Stomach (tissue), 9 donors: ENCODE results near the gene SNF8. TPM values are rescaled to one million over a fixed set of nuclear protein-coding genes. Genes with fewer than 3 reads are reported as not detected.

Experiments used
- DNase-seq, 2 donors: peaks; one replicate each; pipeline versions ENCODE4 v3.0.0 to v3.0.0-alpha.2; 2013 to 2019
- H3K27ac ChIP-seq, 5 donors: fragments of 200-600 bp in 4 of 5; sonication (generic) in 4 of 5; one replicate each; pipeline ENCODE4 v1.5.1; 2013 to 2019; ENCODE audit warnings: mild to moderate bottlenecking in 1 of 5, moderate library complexity in 1 of 5
- H3K27me3 ChIP-seq, 3 donors: fragments of 200-600 bp; sonication (generic); one replicate each; pipeline ENCODE4 v1.5.1; 2017 to 2019; ENCODE audit warnings: mixed run types in 1 of 3
- H3K36me3 ChIP-seq, 4 donors: fragments of 200-600 bp; sonication (generic); 1 replicate in 3 of 4; 2 replicates in 1 of 4; pipeline ENCODE4 v1.5.1; 2016 to 2019
- H3K4me1 ChIP-seq, 4 donors: fragments of 200-600 bp; sonication (generic); one replicate each; pipeline ENCODE4 v1.5.1; 2016 to 2019
- H3K4me3 ChIP-seq, 4 donors: fragments of 200-600 bp; sonication (generic) in 3 of 4; one replicate each; pipeline ENCODE4 v1.5.1; 2016 to 2019; ENCODE audit warnings: mild to moderate bottlenecking in 1 of 4
- H3K9me3 ChIP-seq, 4 donors: fragments of 200-600 bp; sonication (generic); one replicate each; pipeline ENCODE4 v1.5.1; 2016 to 2019
- CTCF ChIP-seq, 7 experiments: fragments of 450-650 bp in 4 of 7; fragments of 200-600 bp in 3 of 7; sonication (generic) in 3 of 7; IDR thresholded peaks; one replicate each; pipeline ENCODE4 v1.5.1; 2016 to 2019; ENCODE audit warnings: antibody characterized with exemption in 7 of 7, control low read depth in 2 of 7, mild to moderate bottlenecking in 1 of 7
- EP300 ChIP-seq: sonication (generic); formaldehyde crosslinking; IDR thresholded peaks from one replicate; pipeline ENCODE4 v1.6.1; 2017; ENCODE audit warnings: antibody characterized with exemption
- POLR2A ChIP-seq, 4 donors: fragments of 450-650 bp; IDR thresholded peaks; one replicate each; pipeline ENCODE4 v1.6.1; 2016; ENCODE audit warnings: antibody characterized with exemption in 4 of 4, control low read depth in 2 of 4, mild to moderate bottlenecking in 1 of 4, moderate library complexity in 1 of 4
- POLR2AphosphoS5 ChIP-seq, 3 donors: sonication (generic); formaldehyde crosslinking; IDR thresholded peaks; one replicate each; pipeline ENCODE4 v1.6.1; 2016; ENCODE audit warnings: antibody characterized with exemption in 3 of 3
- WGBS, 5 donors: extraction: QIAGEN DNeasy Blood & Tissue Kit in 3 of 5; methylation state at CpG; one replicate each; pipeline versions ENCODE4 v1.1.5 to v1.1.7; 2013 to 2018; 5-methylcytosine and 5-hydroxymethylcytosine counted together
- intact Hi-C: fragments of 100-400 bp; cut with DNase I; formaldehyde crosslinking; loops from one replicate; pipeline ENCODE4 v1.15.1; 2023; ENCODE audit warnings: low total_unique reads
- polyA plus RNA-seq, 3 donors: library from polyadenylated mRNA; stranded (reverse); fragments of 200-250 nt; gene quantifications; one replicate each; pipeline ENCODE4 v1.2.3, GENCODE V29; 2013
- total RNA-seq, 5 donors: library from RNA; depleted of rRNA; stranded (reverse); fragments of >200 nt; gene quantifications; one replicate each; pipeline versions ENCODE4 v1.1.0 to v1.2.3, GENCODE V29; 2014 to 2016
- donor health status: healthy with polysubstance abuse.
- donor health status: Bipolar disorder and iron deficiency.
- donor health status: healthy.

SNF8 gene
- total and polyA plus RNA-seq, 8 donors: 18.7 to 160 (median 50.9) TPM

- Histone ChIP-seq H3K9me3 (peaks cover 0 to 13% (median 8%) of the 10 kb centered on the region in 4 donors), H3K4me1 (no peaks in the 10 kb centered on the region), H3K4me3 (no peak overlapping the region), H3K36me3 (no peaks in the 10 kb centered on the region), H3K27me3 (peaks cover 0 to 54% (median 20%) of the 10 kb centered on the region in 3 donors), H3K27ac (no peak overlapping the region)
- intact Hi-C loops: no loop called here
- no peak for TF ChIP-seq POLR2A (IDR thresholded peaks at IDR 0.05)
- no peak for TF ChIP-seq EP300
- TF ChIP-seq CTCF (IDR thresholded peaks at IDR 0.05): no peak
- TF ChIP-seq POLR2AphosphoS5 (IDR thresholded peaks at IDR 0.05): no peak
- DNase-seq: no peak
- 75 to 84% (median 79%) methylated on average over 3 of the region's 3 CpGs for WGBS, 5 donors
Measured at GRCh38 chr17:48981927-48982539, 37.4 kb upstream of the SNF8 start.

- no peaks in the 10 kb centered on the region for H3K9me3 ChIP-seq
- intact Hi-C loops: no loop called here
- H3K27me3 ChIP-seq: peaks cover 0 to 84% (median 35%) of the 10 kb centered on the region in 3 donors
- H3K36me3 ChIP-seq: no peaks in the 10 kb centered on the region
- H3K4me1 ChIP-seq: peaks cover 0 to 6% (median 0%) of the 10 kb centered on the region in 4 donors
- no peak for DNase-seq
- 38 to 54% (median 39%) methylated on average over 3 of the region's 3 CpGs for WGBS, 5 donors
- no peak overlapping the region for H3K27ac ChIP-seq
- TF ChIP-seq POLR2AphosphoS5 (IDR thresholded peaks at IDR 0.05): no peak
- TF ChIP-seq POLR2A (IDR thresholded peaks at IDR 0.05): no peak
- no peak for TF ChIP-seq CTCF (IDR thresholded peaks at IDR 0.05)
- TF ChIP-seq EP300: no peak
- no peak overlapping the region for H3K4me3 ChIP-seq
Measured at GRCh38 chr17:48973806-48974205, 29.2 kb upstream of the SNF8 start.

- WGBS, 5 donors: 67 to 79% (median 77%) methylated on average over 7 of the region's 7 CpGs
- H3K4me3 ChIP-seq: no peak overlapping the region
- H3K27ac ChIP-seq: peak overlapping the region in 1 of 5 donors; percentile 7
- DNase-seq: no peak
- H3K36me3 ChIP-seq: no peaks in the 10 kb centered on the region
- no peaks in the 10 kb centered on the region for H3K9me3 ChIP-seq
- peaks cover 0 to 95% (median 35%) of the 10 kb centered on the region in 3 donors for H3K27me3 ChIP-seq
- no peak for TF ChIP-seq CTCF (IDR thresholded peaks at IDR 0.05)
- no peak for TF ChIP-seq EP300
- TF ChIP-seq POLR2A (IDR thresholded peaks at IDR 0.05): no peak
- TF ChIP-seq POLR2AphosphoS5 (IDR thresholded peaks at IDR 0.05): no peak
- peaks cover 0 to 6% (median 0%) of the 10 kb centered on the region in 4 donors for H3K4me1 ChIP-seq
- intact Hi-C loops: no loop called here
Measured at GRCh38 chr17:48972749-48973097, 28.1 kb upstream of the SNF8 start.

GRCh38 chr17:48970865-48971687, 26.4 kb upstream of the SNF8 start:
- H3K27ac ChIP-seq: no peak overlapping the region
- peaks cover 0 to 95% (median 29%) of the 10 kb centered on the region in 3 donors for H3K27me3 ChIP-seq
- DNase-seq: no peak
- 78 to 82% (median 81%) methylated on average over 12 of the region's 12 CpGs for WGBS, 5 donors
- no peak for TF ChIP-seq POLR2A (IDR thresholded peaks at IDR 0.05)
- no peak for TF ChIP-seq EP300
- TF ChIP-seq CTCF (IDR thresholded peaks at IDR 0.05): no peak
- TF ChIP-seq POLR2AphosphoS5 (IDR thresholded peaks at IDR 0.05): no peak
- no peaks in the 10 kb centered on the region for H3K36me3 ChIP-seq
- no peaks in the 10 kb centered on the region for H3K9me3 ChIP-seq
- peaks cover 0 to 6% (median 0%) of the 10 kb centered on the region in 4 donors for H3K4me1 ChIP-seq
- intact Hi-C loops: no loop called here
- H3K4me3 ChIP-seq: no peak overlapping the region
